HCT116 (cell line): Measurements from ENCODE around the gene PGAP3. TPM values are rescaled to one million over a fixed set of nuclear protein-coding genes. Genes with fewer than 3 reads are reported as not detected.

ENCODE experiments used
- ATAC-seq: fragments of 200-7000 bp; cut with Tn5 transposase; 2 replicates; pipeline ENCODE4 v1.9.1; 2020; ENCODE audit warnings: mild to moderate bottlenecking, moderate library complexity
- BruUV-seq: library from RNA; stranded (reverse); fragments of 400-500 nt; replicated peaks from 2 replicates; lab custom pipeline; 2021; lab: Mats Ljungman, UMichigan
- CTCF ChIA-PET: fragments of 300-600 bp; sonication (Branson Sonifier 250); formaldehyde crosslinking; loops from one replicate; lab custom pipeline; 2021; ENCODE audit warnings: antibody characterized with exemption; lab: Charles Lee
- POLR2A ChIA-PET: fragments of 300-600, 350-600 bp; sonication (Branson Sonifier 250); formaldehyde crosslinking; loops from one replicate; lab custom pipeline; 2021; ENCODE audit warnings: antibody characterized with exemption; lab: Charles Lee
- RAD21 ChIA-PET, 2 experiments: fragments of 300-600 bp; sonication (Branson Sonifier 250); formaldehyde crosslinking; loops; one replicate each; lab custom pipeline; 2023; ENCODE audit warnings: low total read pairs in 2 of 2; ENCODE audit not compliant: uncharacterized antibody in 2 of 2, unreplicated experiment in 2 of 2, low non-redundant PET in 1 of 2; lab: Charles Lee
- DNase-seq: peaks from one replicate; pipeline ENCODE4 v3.0.0-alpha.2; 2010; ENCODE audit warnings: low read depth, low spot score
- H2AFZ ChIP-seq: fragments of 200-600 bp; shearing (Covaris generic), sonication (generic); 2 replicates; pipeline ENCODE4 v1.6.1; 2017; ENCODE audit warnings: low read depth, mixed run types, mixed read lengths, antibody characterized with exemption, low read length; ENCODE audit not compliant: poor library complexity, severe bottlenecking
- H3K27ac ChIP-seq: 2 replicates; pipeline ENCODE4 v1.5.1; 2012; ENCODE audit warnings: low read depth, low read length
- H3K27me3 ChIP-seq: fragments of 200-600 bp; sonication (generic); 2 replicates; pipeline ENCODE4 v1.6.1; 2016; ENCODE audit warnings: mixed run types, low read length, mixed read lengths; ENCODE audit not compliant: insufficient read depth
- H3K36me3 ChIP-seq, 2 experiments: fragments of 200-500 bp in 1 of 2; fragments of 200-600 bp in 1 of 2; sonication (Bioruptor generic) in 1 of 2; sonication (generic) in 1 of 2; 2 replicates each; pipeline versions ENCODE4 v1.5.1 to v1.6.1; 2014 to 2016; ENCODE audit warnings: low read length in 2 of 2, inconsistent platforms in 1 of 2, mixed read lengths in 1 of 2, mixed run types in 1 of 2; ENCODE audit not compliant: insufficient read depth in 2 of 2, control insufficient read depth in 1 of 2
- H3K4me1 ChIP-seq, 2 experiments: fragments of 200-600 bp in 1 of 2; sonication (generic) in 1 of 2; 2 replicates each; pipeline versions ENCODE4 v1.5.1 to v1.6.1; 2012 to 2017; ENCODE audit warnings: low read length in 2 of 2, inconsistent platforms in 1 of 2, mild to moderate bottlenecking in 1 of 2, mixed read lengths in 1 of 2, mixed run types in 1 of 2, moderate library complexity in 1 of 2; ENCODE audit not compliant: insufficient read depth in 2 of 2, control insufficient read depth in 1 of 2
- H3K4me2 ChIP-seq: fragments of 200-600 bp; sonication (generic); 2 replicates; pipeline ENCODE4 v1.6.1; 2017; ENCODE audit warnings: mixed run types, low read length, mixed read lengths
- H3K4me3 ChIP-seq, 2 experiments: fragments of 200-600 bp in 1 of 2; sonication (generic) in 1 of 2; replicated peaks in 1 of 2; 2 replicates each; pipeline ENCODE4 v1.5.1; 2011 to 2016; ENCODE audit warnings: low read length in 2 of 2, control low read depth in 1 of 2, low read depth in 1 of 2, mild to moderate bottlenecking in 1 of 2, mixed read lengths in 1 of 2, mixed run types in 1 of 2
- H3K79me2 ChIP-seq: fragments of 200-600 bp; sonication (generic); 2 replicates; pipeline ENCODE4 v1.6.1; 2017; ENCODE audit warnings: mild to moderate bottlenecking, mixed run types, low read length, moderate library complexity, mixed read lengths; ENCODE audit not compliant: insufficient read depth
- H3K9ac ChIP-seq: fragments of 200-600 bp; sonication (generic); 2 replicates; pipeline ENCODE4 v1.6.1; 2016; ENCODE audit warnings: low read length, mixed read lengths
- H3K9me2 ChIP-seq: fragments of 200-600 bp; sonication (generic), shearing (Covaris generic); 2 replicates; pipeline ENCODE4 v1.6.1; 2017; ENCODE audit warnings: mixed run types, mild to moderate bottlenecking, moderate library complexity; ENCODE audit not compliant: insufficient read depth
- H3K9me3 ChIP-seq, 2 experiments: fragments of 200-500 bp in 1 of 2; fragments of 200-600 bp in 1 of 2; sonication (Bioruptor generic) in 1 of 2; sonication (generic) in 1 of 2; 2 replicates each; pipeline ENCODE4 v1.6.1; 2014 to 2017; ENCODE audit warnings: low read length in 2 of 2, mixed read lengths in 2 of 2, inconsistent platforms in 1 of 2, low read depth in 1 of 2, mild to moderate bottlenecking in 1 of 2, mixed run types in 1 of 2, moderate library complexity in 1 of 2; ENCODE audit not compliant: control insufficient read depth in 1 of 2, insufficient read depth in 1 of 2
- H4K20me1 ChIP-seq: fragments of 200-600 bp; sonication (generic), shearing (Covaris generic); 2 replicates; pipeline ENCODE4 v1.6.1; 2017; ENCODE audit warnings: mixed run types, mild to moderate bottlenecking, moderate library complexity; ENCODE audit not compliant: insufficient read depth
- CBX3 ChIP-seq: IDR thresholded peaks from 2 replicates; pipeline ENCODE4 v1.6.1; 2012; ENCODE audit warnings: low read depth
- CEBPB ChIP-seq: IDR thresholded peaks from 2 replicates; pipeline ENCODE4 v1.6.1; 2012; ENCODE audit warnings: low read depth
- CTCF ChIP-seq, 3 experiments: fragments of 200-600 bp in 1 of 3; sonication (generic) in 1 of 3; IDR thresholded peaks in 2 of 3; conservative IDR thresholded peaks in 1 of 3; 2 replicates each; pipeline ENCODE4 v1.5.1; 2012 to 2017; ENCODE audit warnings: low read depth in 2 of 3, low read length in 2 of 3, antibody characterized with exemption in 1 of 3, borderline replicate concordance in 1 of 3, control low read depth in 1 of 3, mild to moderate bottlenecking in 1 of 3, mixed read lengths in 1 of 3, mixed run types in 1 of 3, moderate library complexity in 1 of 3; ENCODE audit not compliant: insufficient read depth in 1 of 3
- EGR1 ChIP-seq: IDR thresholded peaks from 2 replicates; pipeline ENCODE4 v1.6.1; 2012; ENCODE audit warnings: low read depth
- EZH2 ChIP-seq: fragments of 200-600 bp; sonication (generic); IDR thresholded peaks from 2 replicates; pipeline ENCODE4 v1.6.1; 2017; ENCODE audit warnings: antibody characterized with exemption, mixed run types
- FOSL1 ChIP-seq: IDR thresholded peaks from 2 replicates; pipeline ENCODE4 v1.6.1; 2012; ENCODE audit warnings: low read depth
- JUND ChIP-seq: IDR thresholded peaks from 2 replicates; pipeline ENCODE4 v1.6.1; 2012
- POLR2AphosphoS5 ChIP-seq: IDR thresholded peaks from 2 replicates; pipeline ENCODE4 v1.6.1; 2011; ENCODE audit warnings: mild to moderate bottlenecking, low read depth, low read length, moderate library complexity
- RAD21 ChIP-seq: IDR thresholded peaks from 2 replicates; pipeline ENCODE4 v1.6.1; 2012; ENCODE audit warnings: low read depth, mild to moderate bottlenecking
- REST ChIP-seq: IDR thresholded peaks from 2 replicates; pipeline ENCODE4 v1.6.1; 2012; ENCODE audit warnings: low read depth
- ZFX ChIP-seq: fragments of 450-650 bp; IDR thresholded peaks from 2 replicates; pipeline ENCODE4 v1.6.1; 2017
- intact Hi-C: fragments of 100-400 bp; cut with micrococcal nuclease; formaldehyde crosslinking; loops from 2 replicates; pipeline ENCODE4 v1.10.0; 2022
- total RNA-seq: library from RNA; stranded (reverse); gene quantifications from one replicate; pipeline ENCODE4 v1.2.1, GENCODE V29; 2021; ENCODE audit not compliant: unreplicated experiment

Gene PGAP3
- total RNA-seq, 1 experiment from 2014 or later = 15.2 TPM

GRCh38 chr17:39727556-39727955, 39.7 kb upstream of the PGAP3 start:
- peaks cover 6 to 33% of the 10 kb centered on the region in 2 experiments; a peak in 3 of 4 replicates for H3K4me1 ChIP-seq
- intact Hi-C loops = no loop called here
- TF ChIP-seq CEBPB (no peak), EGR1 (no peak)
- no peaks in the 10 kb centered on the region for H4K20me1 ChIP-seq
- H3K4me3 ChIP-seq = no peak overlapping the region
- BruUV-seq = no TSS peak
- H3K4me2 ChIP-seq = no peak overlapping the region
- ChIA-PET POLR2A (no interaction called here), RAD21 (no interaction called here), CTCF (interaction anchor here (3.3 kb wide), 1 partner anchor 9 kb away, joined by 27 read pairs; no protein-coding TSS in a partner anchor)
- peaks cover 3 to 22% of the 10 kb centered on the region in 2 experiments; a peak in 2 of 4 replicates for H3K36me3 ChIP-seq
- no peak overlapping the region for H3K9ac ChIP-seq
- ATAC-seq (no peak), DNase-seq (no peak)
- H3K9me2 ChIP-seq = no peaks in the 10 kb centered on the region
- no peaks in the 10 kb centered on the region for H3K9me3 ChIP-seq
- H2AFZ ChIP-seq = no peak overlapping the region
- no peak overlapping the region for H3K27ac ChIP-seq
- no peaks in the 10 kb centered on the region for H3K27me3 ChIP-seq
- peaks cover 10% of the 10 kb centered on the region; the same call in 1 of the 2 replicates for H3K79me2 ChIP-seq

GRCh38 chr17:39726617-39727016, 38.8 kb upstream of the PGAP3 start:
- CTCF ChIA-PET = no interaction called here
- POLR2A ChIA-PET = no interaction called here
- RAD21 ChIA-PET = no interaction called here
- no peak overlapping the region for H3K4me3 ChIP-seq
- no peaks in the 10 kb centered on the region for H3K9me2 ChIP-seq
- no peak overlapping the region for H3K4me2 ChIP-seq
- H3K9ac ChIP-seq = no peak overlapping the region
- DNase-seq (no peak), ATAC-seq (no peak)
- peaks cover 10% of the 10 kb centered on the region; the same call in 1 of the 2 replicates for H3K79me2 ChIP-seq
- H3K9me3 ChIP-seq = no peaks in the 10 kb centered on the region
- H4K20me1 ChIP-seq = no peaks in the 10 kb centered on the region
- H3K27ac ChIP-seq = no peak overlapping the region
- H2AFZ ChIP-seq = no peak overlapping the region
- peaks cover 6 to 33% of the 10 kb centered on the region in 2 experiments; a peak in 3 of 4 replicates for H3K4me1 ChIP-seq
- intact Hi-C loops = no loop called here
- H3K27me3 ChIP-seq = no peaks in the 10 kb centered on the region
- BruUV-seq = no TSS peak
- H3K36me3 ChIP-seq = peaks cover 3 to 22% of the 10 kb centered on the region in 2 experiments; a peak in 2 of 4 replicates
- TF ChIP-seq POLR2AphosphoS5 = no peak
- no peak for TF ChIP-seq RAD21
- no peak for TF ChIP-seq FOSL1
- TF ChIP-seq ZFX = no peak
- TF ChIP-seq CTCF (IDR thresholded peaks at IDR 0.05 in 2 of 3, conservative IDR thresholded peaks at IDR 0.05 in 1 of 3; ENCODE audit: borderline replicate concordance in 1 of 3, insufficient read depth in 1 of 3, low read depth in 2 of 3, low read length in 2 of 3) = no peak
- TF ChIP-seq EZH2 = no peak
- TF ChIP-seq JUND = no peak
- TF ChIP-seq REST = no peak
- TF ChIP-seq CBX3 = no peak
